A673 (cell line): Measurements from ENCODE around the gene FAM171A2.

ENCODE experiments used
- CTCF ChIP-seq: fragments of 300-800, 200-600 bp; sonication (generic); conservative IDR thresholded peaks from 2 replicates; pipeline ENCODE4 v1.5.1; 2017; ENCODE audit warnings: low read depth, mild to moderate bottlenecking, antibody characterized with exemption, low read length, moderate library complexity, mixed read lengths
- EZH2 ChIP-seq: fragments of 200-600 bp; sonication (generic); IDR thresholded peaks from 2 replicates; pipeline ENCODE4 v1.6.1; 2017; ENCODE audit warnings: borderline replicate concordance, low read depth, mild to moderate bottlenecking, mixed read lengths, antibody characterized with exemption, low read length; ENCODE audit not compliant: poor library complexity, severe bottlenecking

- TF ChIP-seq CTCF (no peak), EZH2 (no peak)
Observed at GRCh38 chr17:44349553-44350070, 14.0 kb downstream of the FAM171A2 start.
